Measurements from ENCODE around the gene SMAD5. TPM values are rescaled to one million over a fixed set of nuclear protein-coding genes. Genes with fewer than 3 reads are reported as not detected.

Gene SMAD5
- total RNA-seq, 1 experiment from 2014 or later = 64.3 TPM

GRCh38 chr5:136166909-136167308, 34.3 kb downstream of the SMAD5 start:
- RAD21 ChIA-PET (ENCODE audit: low non-redundant PET in 1 of 2, low total read pairs in 2 of 2, uncharacterized antibody in 2 of 2, unreplicated experiment in 2 of 2) = no interaction called here
- CTCF ChIA-PET = no interaction called here

More at GRCh38 chr5:136166909-136167308, 34.3 kb downstream of the SMAD5 start:
- DNase-seq (ENCODE audit: low read depth, low spot score) (no peak), ATAC-seq (no peak)
- Histone ChIP-seq H3K9me3 (ENCODE audit: control insufficient read depth in 1 of 2, insufficient read depth in 1 of 2, low read depth in 1 of 2, low read length in 2 of 2) (no peaks in the 10 kb centered on the region), H2AFZ (ENCODE audit: low read depth, low read length, poor library complexity, severe bottlenecking) (no peak overlapping the region), H3K9ac (ENCODE audit: low read length) (no peak overlapping the region), H3K27me3 (ENCODE audit: insufficient read depth, low read length) (no peaks in the 10 kb centered on the region), H3K9me2 (ENCODE audit: insufficient read depth) (no peaks in the 10 kb centered on the region), H3K4me1 (ENCODE audit: control insufficient read depth in 1 of 2, insufficient read depth in 2 of 2, low read length in 2 of 2) (no peaks in the 10 kb centered on the region), H3K4me2 (ENCODE audit: low read length) (no peak overlapping the region), H3K27ac (ENCODE audit: low read depth, low read length) (no peak overlapping the region), H4K20me1 (ENCODE audit: insufficient read depth) (0 out of 2 replicates have a peak, but pooled peaks cover 5% of the 10 kb centered on the region), H3K36me3 (ENCODE audit: control insufficient read depth in 1 of 2, insufficient read depth in 2 of 2, low read length in 2 of 2) (peaks cover 8 to 11% of the 10 kb centered on the region in 2 experiments; a peak in 3 of 4 replicates), H3K4me3 (replicated peaks in 1 of 2; ENCODE audit: low read depth in 1 of 2, low read length in 2 of 2) (no peak overlapping the region), H3K79me2 (ENCODE audit: insufficient read depth, low read length) (peaks cover 66% of the 10 kb centered on the region)
- no TSS peak for BruUV-seq (replicated peaks)
- TF ChIP-seq POLR2AphosphoS5 (IDR thresholded peaks at IDR 0.05; ENCODE audit: low read depth, low read length) = no peak
- no peak for TF ChIP-seq EZH2phosphoT487 (IDR thresholded peaks at IDR 0.05; ENCODE audit: borderline replicate concordance)
- TF ChIP-seq, protein P1, sequence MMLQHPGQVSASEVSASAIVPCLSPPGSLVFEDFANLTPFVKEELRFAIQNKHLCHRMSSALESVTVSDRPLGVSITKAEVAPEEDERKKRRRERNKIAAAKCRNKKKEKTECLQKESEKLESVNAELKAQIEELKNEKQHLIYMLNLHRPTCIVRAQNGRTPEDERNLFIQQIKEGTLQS (IDR thresholded peaks at IDR 0.05) = no peak
- no peak for TF ChIP-seq SIN3A (IDR thresholded peaks at IDR 0.05; ENCODE audit: low read depth)
- no peak for TF ChIP-seq ELF1 (IDR thresholded peaks at IDR 0.05; ENCODE audit: borderline replicate concordance, low read depth)
- TF ChIP-seq ZFX (IDR thresholded peaks at IDR 0.05) = no peak
- no peak for TF ChIP-seq JUND (IDR thresholded peaks at IDR 0.05)
- TF ChIP-seq, protein P2, sequence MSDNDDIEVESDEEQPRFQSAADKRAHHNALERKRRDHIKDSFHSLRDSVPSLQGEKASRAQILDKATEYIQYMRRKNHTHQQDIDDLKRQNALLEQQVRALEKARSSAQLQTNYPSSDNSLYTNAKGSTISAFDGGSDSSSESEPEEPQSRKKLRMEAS (IDR thresholded peaks at IDR 0.05) = no peak
- TF ChIP-seq EZH2 (IDR thresholded peaks at IDR 0.05) = no peak
- TF ChIP-seq YY1 (IDR thresholded peaks at IDR 0.05; ENCODE audit: extremely low read depth, insufficient replicate concordance, low read depth, low read length) = no peak
- no peak for TF ChIP-seq CEBPB (IDR thresholded peaks at IDR 0.05; ENCODE audit: low read depth)
- no peak for TF ChIP-seq EGR1 (IDR thresholded peaks at IDR 0.05; ENCODE audit: low read depth)
- no peak for TF ChIP-seq RAD21 (IDR thresholded peaks at IDR 0.05; ENCODE audit: low read depth)
- TF ChIP-seq POLR2A (IDR thresholded peaks at IDR 0.05; ENCODE audit: borderline replicate concordance, extremely low read depth, insufficient read depth, insufficient read length) = no peak
- no peak for TF ChIP-seq CBX3 (IDR thresholded peaks at IDR 0.05; ENCODE audit: low read depth)
- no peak for TF ChIP-seq ZNF274 (IDR thresholded peaks at IDR 0.05; ENCODE audit: low read depth, low read length)
- no peak for TF ChIP-seq REST (IDR thresholded peaks at IDR 0.05; ENCODE audit: low read depth)
- intact Hi-C loops (cut with micrococcal nuclease) = no loop called here
- POLR2A ChIA-PET = no interaction called here
